Muscle layer of colon (tissue), 2 donors: ENCODE measurements around the gene FJX1.

ENCODE experiments used
- H3K27ac ChIP-seq: one replicate; pipeline ENCODE4 v1.7.0; 2013; ENCODE audit warnings: low read depth, mild to moderate bottlenecking, low read length, moderate library complexity
- H3K27me3 ChIP-seq, 2 donors: one replicate each; pipeline ENCODE4 v1.7.0; 2013; ENCODE audit warnings: low read length in 2 of 2, mild to moderate bottlenecking in 2 of 2; ENCODE audit not compliant: insufficient read depth in 2 of 2, control insufficient read depth in 1 of 2
- H3K36me3 ChIP-seq: one replicate; pipeline ENCODE4 v1.7.0; 2013; ENCODE audit warnings: mild to moderate bottlenecking, low read length; ENCODE audit not compliant: insufficient read depth
- H3K4me1 ChIP-seq: one replicate; pipeline ENCODE4 v1.7.0; 2013; ENCODE audit warnings: mild to moderate bottlenecking, low read length; ENCODE audit not compliant: insufficient read depth
- H3K4me3 ChIP-seq, 2 donors: one replicate each; pipeline ENCODE4 v1.7.0; 2013; ENCODE audit warnings: low read length in 2 of 2, low read depth in 1 of 2, mild to moderate bottlenecking in 1 of 2, moderate library complexity in 1 of 2
- H3K9ac ChIP-seq: one replicate; pipeline ENCODE4 v1.7.0; 2013; ENCODE audit warnings: low read length
- H3K9me3 ChIP-seq: one replicate; pipeline ENCODE4 v1.7.0; 2013; ENCODE audit warnings: mild to moderate bottlenecking, low read length
- donor health status: abdominal sarcoma.
- donor health status: Adenocarcinoma of cecum.

The FJX1 gene

DNA sequence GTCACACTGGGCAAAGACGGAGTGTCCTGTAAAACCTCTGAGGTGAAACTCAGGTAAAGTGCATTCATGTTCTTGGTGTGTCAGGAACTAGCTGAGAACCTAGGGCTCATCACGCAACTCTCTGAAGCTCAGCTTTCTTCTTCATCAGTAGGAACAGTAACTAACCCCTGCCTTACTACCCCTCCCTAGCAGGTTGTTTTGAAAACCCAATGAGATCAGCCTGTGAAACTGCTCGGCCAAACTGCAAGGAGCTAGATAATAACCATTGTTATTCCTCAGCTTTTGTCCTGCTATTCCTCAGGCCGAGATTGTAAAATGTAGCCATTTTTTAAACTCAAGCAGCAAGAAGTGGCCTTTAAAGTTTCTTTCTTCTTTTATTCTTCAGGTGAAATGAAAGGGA is 9.8 kb upstream of the FJX1 start:
- Histone ChIP-seq H3K36me3 (no peaks in the 10 kb centered on the region), H3K9me3 (no peaks in the 10 kb centered on the region), H3K4me3 (no peak overlapping the region), H3K4me1 (peaks cover 8% of the 10 kb centered on the region), H3K27me3 (no peaks in the 10 kb centered on the region), H3K9ac (no peak overlapping the region), H3K27ac (no peak overlapping the region)

GRCh38 chr11:35609656-35610055 is 8.6 kb upstream of the FJX1 start:
- Histone ChIP-seq H3K27me3 (no peaks in the 10 kb centered on the region), H3K27ac (no peak overlapping the region), H3K9ac (no peak overlapping the region), H3K4me3 (no peak overlapping the region), H3K4me1 (peaks cover 8% of the 10 kb centered on the region), H3K36me3 (no peaks in the 10 kb centered on the region), H3K9me3 (no peaks in the 10 kb centered on the region)

GRCh38 chr11:35610631-35611030 is 7.6 kb upstream of the FJX1 start:
- Histone ChIP-seq H3K9me3 (no peaks in the 10 kb centered on the region), H3K27me3 (no peaks in the 10 kb centered on the region), H3K4me3 (no peak overlapping the region), H3K4me1 (peaks cover 2% of the 10 kb centered on the region), H3K9ac (no peak overlapping the region), H3K27ac (no peak overlapping the region), H3K36me3 (no peaks in the 10 kb centered on the region)

DNA sequence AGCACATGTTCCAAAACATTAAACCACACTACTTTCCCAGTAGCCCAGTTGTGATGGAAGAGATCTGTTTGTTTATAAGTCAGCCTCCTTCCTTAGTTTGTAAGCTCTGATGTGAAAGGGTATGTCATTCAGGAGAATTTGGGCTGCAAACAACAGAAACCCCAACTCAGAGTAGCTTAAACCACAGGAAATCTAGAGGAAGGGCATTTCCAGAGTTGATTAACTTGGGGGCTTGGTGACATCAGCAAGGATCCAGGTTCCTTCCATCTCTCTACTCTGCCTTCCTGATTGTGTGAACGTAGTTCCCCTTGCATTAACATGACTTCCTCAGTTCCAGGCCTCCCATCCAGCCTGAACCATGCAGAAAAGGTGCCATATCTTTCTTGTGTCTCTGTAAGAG is 6.5 kb upstream of the FJX1 start:
- H3K9ac ChIP-seq: no peak overlapping the region
- no peaks in the 10 kb centered on the region for H3K4me1 ChIP-seq
- no peaks in the 10 kb centered on the region for H3K9me3 ChIP-seq
- H3K4me3 ChIP-seq: no peak overlapping the region
- H3K36me3 ChIP-seq: no peaks in the 10 kb centered on the region
- H3K27me3 ChIP-seq: no peaks in the 10 kb centered on the region
- H3K27ac ChIP-seq: no peak overlapping the region

DNA sequence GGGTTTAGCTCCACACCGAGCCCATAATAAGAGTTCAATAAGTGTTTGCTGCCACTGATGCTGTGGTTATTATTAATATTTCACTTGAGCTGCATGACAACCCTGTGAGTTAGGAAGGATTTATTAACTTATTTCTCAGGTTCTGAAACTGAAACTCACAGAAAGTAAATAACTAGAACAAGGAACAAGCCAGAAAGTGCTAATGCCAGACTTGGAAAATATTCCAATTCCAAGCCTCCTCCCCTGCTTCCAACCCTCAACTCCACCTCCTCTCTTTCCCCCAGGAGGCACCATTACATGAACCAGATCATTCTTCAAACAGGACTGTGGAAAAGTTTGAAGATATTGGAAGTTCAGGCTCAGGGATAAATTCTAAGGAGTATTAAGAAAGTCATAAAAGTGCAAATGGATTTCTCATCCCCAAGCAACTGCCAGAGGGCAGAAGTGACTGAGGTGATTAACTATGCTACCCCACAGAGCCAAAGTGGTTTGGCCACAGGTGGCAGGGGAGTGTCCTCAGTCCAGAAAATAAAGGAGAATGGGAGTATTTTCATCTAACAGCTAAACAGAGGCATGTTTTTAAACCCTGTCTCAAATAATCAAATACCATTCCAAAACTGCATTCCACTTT is 3.2 kb upstream of the FJX1 start:
- Histone ChIP-seq H3K4me1 (peaks cover 8% of the 10 kb centered on the region), H3K36me3 (no peaks in the 10 kb centered on the region), H3K27ac (no peak overlapping the region), H3K9ac (no peak overlapping the region), H3K9me3 (no peaks in the 10 kb centered on the region), H3K27me3 (peaks cover 0 to 12% of the 10 kb centered on the region in 2 donors), H3K4me3 (no peak overlapping the region)

DNA sequence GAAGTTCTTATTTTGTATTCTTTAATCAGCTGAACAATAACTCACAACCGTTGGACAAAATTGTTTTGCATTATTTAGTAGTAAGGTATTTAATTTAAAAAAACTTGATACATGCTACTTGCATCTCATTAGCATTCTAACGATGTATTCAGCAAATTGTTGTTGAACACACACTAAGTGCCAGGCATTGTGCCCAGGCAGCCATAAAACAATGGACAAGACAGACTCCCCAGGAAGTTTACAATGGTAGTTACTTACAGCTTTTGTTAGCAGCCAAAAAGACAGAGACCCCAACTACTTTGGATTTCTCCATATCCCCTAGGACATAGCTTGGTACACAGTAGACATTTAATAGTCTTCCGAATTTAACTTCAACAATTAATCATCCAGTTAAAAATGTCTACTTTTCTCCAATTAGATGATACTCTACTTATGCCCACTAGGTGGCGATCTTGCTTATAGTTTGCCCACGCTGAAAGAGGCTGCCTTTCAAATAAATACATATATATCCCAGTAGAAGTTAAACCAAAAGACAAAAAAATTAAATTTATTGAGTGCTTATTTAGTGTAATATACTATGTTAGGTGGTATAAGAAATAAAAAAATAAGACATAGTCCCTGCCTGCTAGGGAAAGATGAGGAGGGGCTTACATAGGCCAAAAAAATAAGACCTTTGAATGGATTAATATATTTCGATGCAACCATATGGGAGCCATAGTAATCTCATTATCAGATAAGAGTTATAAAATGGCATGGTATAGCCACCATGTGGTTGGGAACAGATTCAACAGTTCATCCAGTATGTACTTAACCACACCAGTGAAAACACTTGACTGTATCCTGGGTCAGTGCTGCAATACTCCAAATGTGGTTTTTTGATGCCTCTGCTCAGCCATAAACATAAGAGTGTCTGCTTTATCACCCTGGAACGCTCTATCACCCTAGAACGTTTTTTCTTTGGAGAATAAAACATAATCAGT is 2.0 kb upstream of the FJX1 start:
- peaks cover 10% of the 10 kb centered on the region for H3K4me1 ChIP-seq
- no peak overlapping the region for H3K4me3 ChIP-seq
- no peaks in the 10 kb centered on the region for H3K36me3 ChIP-seq
- no peaks in the 10 kb centered on the region for H3K9me3 ChIP-seq
- peaks cover 5 to 16% of the 10 kb centered on the region in 2 donors for H3K27me3 ChIP-seq
- no peak overlapping the region for H3K27ac ChIP-seq
- H3K9ac ChIP-seq: no peak overlapping the region

GRCh38 chr11:35617316-35617686 is 959 bp upstream of the FJX1 start:
- Histone ChIP-seq H3K4me3 (peak overlapping the region in 1 of 2 donors; percentile 61), H3K27me3 (peaks cover 16 to 19% of the 10 kb centered on the region in 2 donors), H3K36me3 (no peaks in the 10 kb centered on the region), H3K9ac (no peak overlapping the region), H3K27ac (no peak overlapping the region), H3K9me3 (no peaks in the 10 kb centered on the region), H3K4me1 (peaks cover 10% of the 10 kb centered on the region)

DNA sequence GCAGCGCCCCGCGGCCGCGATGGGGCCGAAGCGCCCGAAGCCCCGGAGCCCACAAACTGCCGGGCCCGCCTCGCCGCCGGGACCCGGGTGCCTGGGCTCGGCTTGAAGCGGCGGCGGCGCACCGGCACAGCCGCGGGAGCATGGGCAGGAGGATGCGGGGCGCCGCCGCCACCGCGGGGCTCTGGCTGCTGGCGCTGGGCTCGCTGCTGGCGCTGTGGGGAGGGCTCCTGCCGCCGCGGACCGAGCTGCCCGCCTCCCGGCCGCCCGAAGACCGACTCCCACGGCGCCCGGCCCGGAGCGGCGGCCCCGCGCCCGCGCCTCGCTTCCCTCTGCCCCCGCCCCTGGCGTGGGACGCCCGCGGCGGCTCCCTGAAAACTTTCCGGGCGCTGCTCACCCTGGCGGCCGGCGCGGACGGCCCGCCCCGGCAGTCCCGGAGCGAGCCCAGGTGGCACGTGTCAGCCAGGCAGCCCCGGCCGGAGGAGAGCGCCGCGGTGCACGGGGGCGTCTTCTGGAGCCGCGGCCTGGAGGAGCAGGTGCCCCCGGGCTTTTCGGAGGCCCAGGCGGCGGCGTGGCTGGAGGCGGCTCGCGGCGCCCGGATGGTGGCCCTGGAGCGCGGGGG is 346 bp downstream of the FJX1 start:
- peaks cover 10% of the 10 kb centered on the region for H3K4me1 ChIP-seq
- no peak overlapping the region for H3K27ac ChIP-seq
- no peak overlapping the region for H3K9ac ChIP-seq
- peaks cover 22 to 23% of the 10 kb centered on the region in 2 donors for H3K27me3 ChIP-seq
- H3K36me3 ChIP-seq: no peaks in the 10 kb centered on the region
- peak overlapping the region; percentile 39 to 53 for H3K4me3 ChIP-seq
- no peaks in the 10 kb centered on the region for H3K9me3 ChIP-seq

DNA sequence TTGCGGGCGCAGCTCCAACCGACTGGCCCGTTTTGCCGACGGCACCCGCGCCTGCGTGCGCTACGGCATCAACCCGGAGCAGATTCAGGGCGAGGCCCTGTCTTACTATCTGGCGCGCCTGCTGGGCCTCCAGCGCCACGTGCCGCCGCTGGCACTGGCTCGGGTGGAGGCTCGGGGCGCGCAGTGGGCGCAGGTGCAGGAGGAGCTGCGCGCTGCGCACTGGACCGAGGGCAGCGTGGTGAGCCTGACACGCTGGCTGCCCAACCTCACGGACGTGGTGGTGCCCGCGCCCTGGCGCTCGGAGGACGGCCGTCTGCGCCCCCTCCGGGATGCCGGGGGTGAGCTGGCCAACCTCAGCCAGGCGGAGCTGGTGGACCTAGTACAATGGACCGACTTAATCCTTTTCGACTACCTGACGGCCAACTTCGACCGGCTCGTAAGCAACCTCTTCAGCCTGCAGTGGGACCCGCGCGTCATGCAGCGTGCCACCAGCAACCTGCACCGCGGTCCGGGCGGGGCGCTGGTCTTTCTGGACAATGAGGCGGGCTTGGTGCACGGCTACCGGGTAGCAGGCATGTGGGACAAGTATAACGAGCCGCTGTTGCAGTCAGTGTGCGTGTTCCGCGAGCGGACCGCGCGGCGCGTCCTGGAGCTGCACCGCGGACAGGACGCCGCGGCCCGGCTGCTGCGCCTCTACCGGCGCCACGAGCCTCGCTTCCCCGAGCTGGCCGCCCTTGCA is 1.0 kb downstream of the FJX1 start:
- Histone ChIP-seq H3K4me3 (peak overlapping the region; percentile 39 to 53), H3K36me3 (no peaks in the 10 kb centered on the region), H3K27me3 (peaks cover 22 to 25% of the 10 kb centered on the region in 2 donors), H3K9me3 (no peaks in the 10 kb centered on the region), H3K27ac (no peak overlapping the region), H3K4me1 (peaks cover 10% of the 10 kb centered on the region), H3K9ac (no peak overlapping the region)

DNA sequence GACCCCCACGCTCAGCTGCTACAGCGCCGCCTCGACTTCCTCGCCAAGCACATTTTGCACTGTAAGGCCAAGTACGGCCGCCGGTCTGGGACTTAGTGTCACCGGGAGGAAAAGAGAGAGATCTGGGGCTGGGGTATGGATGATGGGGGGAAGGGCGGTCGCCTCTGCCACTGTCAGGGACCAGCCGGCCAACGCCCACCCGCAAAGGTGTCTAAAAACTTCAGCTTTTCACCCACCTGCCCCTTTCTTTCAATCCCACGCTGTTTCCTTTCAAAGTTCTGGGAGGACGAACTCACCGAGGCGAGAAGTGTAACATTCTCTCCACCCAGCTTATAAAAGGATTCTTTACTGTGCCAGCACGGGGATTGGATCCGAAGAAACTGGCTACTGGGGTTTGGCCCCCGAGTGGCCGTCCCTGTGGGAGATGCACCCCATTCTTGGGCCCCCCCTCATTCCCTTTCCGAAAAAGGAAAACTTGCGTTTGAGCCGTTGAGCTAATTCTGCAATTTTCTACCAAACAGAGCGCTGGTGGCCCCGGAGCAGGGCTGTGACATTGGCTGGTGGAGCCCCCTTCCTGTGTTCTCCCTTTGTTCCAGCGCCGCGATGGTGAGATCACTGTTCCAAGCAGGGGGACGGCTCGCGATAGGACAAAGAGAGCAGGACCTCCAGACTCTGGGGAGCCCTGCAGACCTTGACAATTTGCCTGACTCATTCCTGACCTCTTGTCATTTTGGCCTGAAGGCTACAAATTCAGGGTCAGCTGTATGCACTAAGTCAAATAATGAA is 1.8 kb downstream of the FJX1 start:
- H3K9ac ChIP-seq: no peak overlapping the region
- H3K4me3 ChIP-seq: peak overlapping the region; percentile 24 to 53

More for the DNA sequence above, 1.8 kb downstream of the FJX1 start:
- Histone ChIP-seq H3K4me1 (peaks cover 10% of the 10 kb centered on the region), H3K36me3 (no peaks in the 10 kb centered on the region), H3K27ac (no peak overlapping the region), H3K27me3 (peaks cover 22 to 27% of the 10 kb centered on the region in 2 donors), H3K9me3 (no peaks in the 10 kb centered on the region)
